CD14-positive monocyte (primary cell): ENCODE measurements around the gene CTNNA2. TPM values are rescaled to one million over a fixed set of nuclear protein-coding genes. Genes with fewer than 3 reads are reported as not detected.

Experiments used
- DNase-seq, 3 donors: peaks; one replicate each; pipeline ENCODE4 v3.0.0-alpha.2; 2011 to 2022
- H2AFZ ChIP-seq: 2 replicates; pipeline ENCODE4 v1.6.0; 2012; ENCODE audit warnings: mild to moderate bottlenecking, low read depth, low read length, inconsistent platforms; ENCODE audit not compliant: insufficient read depth, poor library complexity, severe bottlenecking
- H3K27ac ChIP-seq, 2 donors: 1 replicate in 1 of 2; 2 replicates in 1 of 2; pipeline ENCODE4 v1.5.1; 2012 to 2013; ENCODE audit warnings: low read length in 2 of 2, control low read depth in 1 of 2, inconsistent platforms in 1 of 2, low read depth in 1 of 2, mild to moderate bottlenecking in 1 of 2
- H3K27me3 ChIP-seq, 2 donors: one replicate each; pipeline versions ENCODE4 v1.6.0 to v1.6.1; 2011 to 2013; ENCODE audit warnings: low read length in 2 of 2; ENCODE audit not compliant: control insufficient read depth in 2 of 2, insufficient read depth in 2 of 2
- H3K36me3 ChIP-seq, 2 donors: replicated peaks in 1 of 2; 1 replicate in 1 of 2; 2 replicates in 1 of 2; pipeline versions ENCODE4 v1.5.1 to v1.6.1; 2012 to 2013; ENCODE audit warnings: low read length in 2 of 2, control low read depth in 1 of 2, inconsistent platforms in 1 of 2, mild to moderate bottlenecking in 1 of 2; ENCODE audit not compliant: insufficient read depth in 2 of 2, control insufficient read depth in 1 of 2
- H3K4me1 ChIP-seq, 2 donors: 1 replicate in 1 of 2; 2 replicates in 1 of 2; pipeline versions ENCODE4 v1.5.1 to v1.6.1; 2012 to 2013; ENCODE audit warnings: low read length in 2 of 2, control low read depth in 1 of 2, inconsistent platforms in 1 of 2, mild to moderate bottlenecking in 1 of 2, moderate library complexity in 1 of 2; ENCODE audit not compliant: insufficient read depth in 2 of 2, control insufficient read depth in 1 of 2
- H3K4me2 ChIP-seq: replicated peaks from 2 replicates; pipeline ENCODE3; 2012; ENCODE audit warnings: low read length, moderate library complexity, mild to moderate bottlenecking; ENCODE audit not compliant: poor library complexity, severe bottlenecking; ENCODE audit errors: extremely low read depth
- H3K4me3 ChIP-seq, 3 experiments: fragments of 200-600 bp in 1 of 3; sonication (generic) in 1 of 3; replicated peaks in 1 of 3; 1 replicate in 2 of 3; 2 replicates in 1 of 3; pipeline ENCODE4 v1.5.1; 2011 to 2013; ENCODE audit warnings: low read length in 3 of 3, mild to moderate bottlenecking in 3 of 3, control low read depth in 2 of 3, low read depth in 2 of 3, inconsistent platforms in 1 of 3, moderate library complexity in 1 of 3
- H3K79me2 ChIP-seq: 2 replicates; pipeline ENCODE4 v1.6.0; 2012; ENCODE audit warnings: mild to moderate bottlenecking, control low read depth, inconsistent platforms, low read length, moderate library complexity; ENCODE audit not compliant: insufficient read depth
- H3K9ac ChIP-seq: 2 replicates; pipeline ENCODE4 v1.6.0; 2017; ENCODE audit warnings: low read length, mild to moderate bottlenecking; ENCODE audit not compliant: insufficient read depth, poor library complexity, severe bottlenecking
- H3K9me3 ChIP-seq, 2 donors: replicated peaks in 1 of 2; 1 replicate in 1 of 2; 2 replicates in 1 of 2; pipeline versions ENCODE4 v1.5.1 to v1.6.1; 2012 to 2013; ENCODE audit warnings: low read length in 2 of 2, control low read depth in 1 of 2; ENCODE audit not compliant: control insufficient read depth in 1 of 2, insufficient read depth in 1 of 2
- H4K20me1 ChIP-seq: 2 replicates; pipeline ENCODE4 v1.6.0; 2012; ENCODE audit warnings: mild to moderate bottlenecking, low read length, control low read depth, moderate library complexity; ENCODE audit not compliant: insufficient read depth
- H3K27ac Mint-ChIP-seq, 7 donors: one replicate each; pipeline ENCODE4 v1.8.0; 2020; ENCODE audit warnings: mild to moderate bottlenecking in 7 of 7, mixed read lengths in 7 of 7, moderate library complexity in 6 of 7, inconsistent platforms in 2 of 7
- H3K27me3 Mint-ChIP-seq, 3 donors: one replicate each; pipeline ENCODE4 v1.8.0; 2021 to 2022; ENCODE audit warnings: low read depth in 3 of 3, mild to moderate bottlenecking in 3 of 3, mixed read lengths in 3 of 3, moderate library complexity in 3 of 3, inconsistent platforms in 1 of 3
- H3K36me3 Mint-ChIP-seq, 2 donors: one replicate each; pipeline ENCODE4 v1.8.0; 2020; ENCODE audit warnings: mixed read lengths in 2 of 2, inconsistent platforms in 1 of 2, mild to moderate bottlenecking in 1 of 2
- H3K4me1 Mint-ChIP-seq: one replicate; pipeline ENCODE4 v1.8.0; 2020; ENCODE audit warnings: mild to moderate bottlenecking, mixed read lengths
- H3K4me3 Mint-ChIP-seq, 2 donors: one replicate each; pipeline ENCODE4 v1.8.0; 2020; ENCODE audit warnings: mild to moderate bottlenecking in 2 of 2, mixed read lengths in 2 of 2, moderate library complexity in 1 of 2
- H3K9me3 Mint-ChIP-seq, 7 donors: one replicate each; pipeline ENCODE4 v1.8.0; 2020 to 2022; ENCODE audit warnings: mixed read lengths in 7 of 7, mild to moderate bottlenecking in 6 of 7, moderate library complexity in 6 of 7, inconsistent platforms in 2 of 7
- WGBS: methylation state at CpG from one replicate; pipeline ENCODE4 v1.1.5; 2013; ENCODE audit warnings: missing lambda C conversion rate; ENCODE audit not compliant: insufficient coverage; 5-methylcytosine and 5-hydroxymethylcytosine counted together
- intact Hi-C, 2 donors: fragments of 100-400 bp; cut with micrococcal nuclease; formaldehyde crosslinking; loops; one replicate each; pipeline versions ENCODE4 v1.15.0 to v1.15.1; 2023
- polyA plus RNA-seq, 3 donors: library from polyadenylated mRNA; depleted of rRNA in 1 of 3; unstranded in 2 of 3; stranded (reverse) in 1 of 3; fragments of 300-500 nt in 2 of 3; fragments of >200 nt in 1 of 3; fragmentation: Illumina TruSeq in 2 of 3; gene quantifications; 1 replicate in 2 of 3; 2 replicates in 1 of 3; pipeline ENCODE4 v1.2.3, GENCODE V29; 2012 to 2021
- TF ChIP-seq, protein P1 (sequence below): fragments of 200-600 bp; IDR thresholded peaks from one replicate; pipeline ENCODE4 v1.8.0; 2022; ENCODE audit warnings: antibody characterized with exemption, mild to moderate bottlenecking

The CTNNA2 gene
- polyA plus RNA-seq, 3 donors, result not detected

DNA sequence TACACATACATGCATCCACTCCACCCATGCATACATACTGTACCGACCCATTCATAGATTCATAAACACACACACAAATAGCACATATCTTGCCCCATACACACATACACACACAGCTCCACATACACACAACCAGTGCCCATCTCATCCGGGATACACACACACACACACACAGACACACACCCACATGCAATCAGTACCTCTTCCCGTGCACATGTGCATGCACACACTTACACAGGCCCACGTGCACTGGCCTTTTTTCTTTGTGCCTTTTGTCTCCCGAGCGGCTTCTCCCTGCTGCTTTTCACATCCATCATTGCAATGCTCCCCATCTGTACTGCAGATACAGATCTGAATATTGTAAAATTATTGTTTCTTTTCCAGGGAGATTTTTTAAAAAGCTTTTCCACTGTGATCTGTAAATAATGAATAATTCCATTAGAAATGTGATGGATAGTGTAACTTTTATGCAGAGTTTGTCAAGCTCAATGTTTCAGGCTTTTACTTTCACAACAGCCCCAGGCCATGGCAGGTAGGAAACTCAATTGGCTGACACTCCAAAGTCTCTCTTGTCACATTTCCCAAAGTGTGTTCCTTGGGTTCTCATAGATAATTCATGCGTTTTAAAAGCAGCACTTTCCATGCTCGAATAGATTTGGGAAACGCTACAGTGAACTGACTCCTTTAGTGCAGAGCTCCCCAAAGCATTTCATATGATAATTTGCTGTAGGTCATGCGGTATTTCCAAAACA is 393.5 kb downstream of the CTNNA2 start:
- Histone ChIP-seq H3K27ac (no peak overlapping the region), H2AFZ (no peak overlapping the region), H3K27me3 (no peaks in the 10 kb centered on the region), H3K4me3 (no peak overlapping the region), H3K36me3 (no peaks in the 10 kb centered on the region), H3K9ac (no peak overlapping the region), H3K4me2 (no peak overlapping the region), H3K9me3 (no peaks in the 10 kb centered on the region), H4K20me1 (no peaks in the 10 kb centered on the region), H3K4me1 (no peaks in the 10 kb centered on the region), H3K79me2 (no peaks in the 10 kb centered on the region)
- 90% methylated on average over 5 of the region's 10 CpGs for WGBS
- intact Hi-C loops, result no loop called here
- Mint-ChIP-seq H3K4me3 (no peak overlapping the region), H3K4me1 (no peaks in the 10 kb centered on the region), H3K36me3 (no peaks in the 10 kb centered on the region), H3K27ac (no peak overlapping the region), H3K27me3 (no peaks in the 10 kb centered on the region), H3K9me3 (peaks cover 0 to 4% (median 0%) of the 10 kb centered on the region in 7 donors)
- no peak for DNase-seq
- TF ChIP-seq, protein P1, sequence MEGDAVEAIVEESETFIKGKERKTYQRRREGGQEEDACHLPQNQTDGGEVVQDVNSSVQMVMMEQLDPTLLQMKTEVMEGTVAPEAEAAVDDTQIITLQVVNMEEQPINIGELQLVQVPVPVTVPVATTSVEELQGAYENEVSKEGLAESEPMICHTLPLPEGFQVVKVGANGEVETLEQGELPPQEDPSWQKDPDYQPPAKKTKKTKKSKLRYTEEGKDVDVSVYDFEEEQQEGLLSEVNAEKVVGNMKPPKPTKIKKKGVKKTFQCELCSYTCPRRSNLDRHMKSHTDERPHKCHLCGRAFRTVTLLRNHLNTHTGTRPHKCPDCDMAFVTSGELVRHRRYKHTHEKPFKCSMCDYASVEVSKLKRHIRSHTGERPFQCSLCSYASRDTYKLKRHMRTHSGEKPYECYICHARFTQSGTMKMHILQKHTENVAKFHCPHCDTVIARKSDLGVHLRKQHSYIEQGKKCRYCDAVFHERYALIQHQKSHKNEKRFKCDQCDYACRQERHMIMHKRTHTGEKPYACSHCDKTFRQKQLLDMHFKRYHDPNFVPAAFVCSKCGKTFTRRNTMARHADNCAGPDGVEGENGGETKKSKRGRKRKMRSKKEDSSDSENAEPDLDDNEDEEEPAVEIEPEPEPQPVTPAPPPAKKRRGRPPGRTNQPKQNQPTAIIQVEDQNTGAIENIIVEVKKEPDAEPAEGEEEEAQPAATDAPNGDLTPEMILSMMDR, result no peak

DNA sequence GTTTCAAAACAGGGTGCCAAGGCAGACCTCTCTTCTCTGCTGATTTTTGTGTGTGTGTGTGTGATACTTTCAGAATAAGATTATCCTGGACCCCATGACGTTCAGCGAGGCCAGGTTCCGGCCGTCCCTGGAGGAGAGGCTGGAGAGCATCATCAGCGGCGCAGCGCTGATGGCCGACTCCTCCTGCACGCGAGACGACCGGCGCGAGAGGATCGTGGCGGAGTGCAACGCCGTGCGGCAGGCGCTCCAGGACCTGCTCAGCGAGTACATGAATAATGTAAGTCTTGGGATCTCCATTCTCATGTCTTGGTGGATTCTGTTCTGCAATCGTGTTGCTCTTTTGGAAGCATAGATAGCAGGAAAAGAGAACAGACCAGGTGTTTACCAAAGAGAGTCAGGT is 396.7 kb downstream of the CTNNA2 start:
- WGBS, result 96% methylated on average over 22 of the region's 22 CpGs
- no peak for DNase-seq
- no peaks in the 10 kb centered on the region for H3K79me2 ChIP-seq
- H3K36me3 ChIP-seq, result no peaks in the 10 kb centered on the region
- Mint-ChIP-seq H3K27ac (no peak overlapping the region), H3K36me3 (no peaks in the 10 kb centered on the region), H3K9me3 (peaks cover 0 to 6% (median 2%) of the 10 kb centered on the region in 7 donors), H3K27me3 (no peaks in the 10 kb centered on the region), H3K4me1 (no peaks in the 10 kb centered on the region), H3K4me3 (no peak overlapping the region)
- no peaks in the 10 kb centered on the region for H3K9me3 ChIP-seq
- H3K27me3 ChIP-seq, result no peaks in the 10 kb centered on the region
- no peak overlapping the region for H2AFZ ChIP-seq
- H4K20me1 ChIP-seq, result no peaks in the 10 kb centered on the region
- no peak overlapping the region for H3K9ac ChIP-seq
- no peak overlapping the region for H3K4me3 ChIP-seq
- intact Hi-C loops, result no loop called here
- H3K4me1 ChIP-seq, result no peaks in the 10 kb centered on the region
- no peak overlapping the region for H3K27ac ChIP-seq
- TF ChIP-seq, protein P1, result no peak
- H3K4me2 ChIP-seq, result no peak overlapping the region
